Omental fat pad (tissue), 4 donors: Measurements from ENCODE around the gene VN1R4. TPM values are rescaled to one million over a fixed set of nuclear protein-coding genes. Genes with fewer than 3 reads are reported as not detected.
"Not testable (repeated sequence)": the region's sequence is repeated elsewhere in the genome, so short reads cannot be mapped to it uniquely, and the experiment has no call there.

Experiments used
- ATAC-seq: fragments of 150-250 bp; one replicate; pipeline ENCODE4 v1.9.1; 2016; ENCODE audit warnings: mild to moderate bottlenecking, moderate library complexity; ENCODE audit not compliant: low FRiP score
- DNase-seq: peaks from one replicate; pipeline ENCODE4 v3.0.0-alpha.2; 2019; ENCODE audit warnings: low spot score
- total RNA-seq, 4 donors: library from RNA; depleted of rRNA; stranded (reverse); fragments of >200 nt; gene quantifications; one replicate each; pipeline ENCODE4 v1.1.0, GENCODE V29; 2016
- TF ChIP-seq, protein P1 (sequence below), 3 donors: fragments of 450-650 bp; IDR thresholded peaks; one replicate each; pipeline ENCODE4 v1.5.1; 2016 to 2017; ENCODE audit warnings: antibody characterized with exemption in 3 of 3, mild to moderate bottlenecking in 3 of 3, moderate library complexity in 2 of 3

VN1R4 gene
- total RNA-seq, 4 donors from 2014 or later, result not detected

DNA sequence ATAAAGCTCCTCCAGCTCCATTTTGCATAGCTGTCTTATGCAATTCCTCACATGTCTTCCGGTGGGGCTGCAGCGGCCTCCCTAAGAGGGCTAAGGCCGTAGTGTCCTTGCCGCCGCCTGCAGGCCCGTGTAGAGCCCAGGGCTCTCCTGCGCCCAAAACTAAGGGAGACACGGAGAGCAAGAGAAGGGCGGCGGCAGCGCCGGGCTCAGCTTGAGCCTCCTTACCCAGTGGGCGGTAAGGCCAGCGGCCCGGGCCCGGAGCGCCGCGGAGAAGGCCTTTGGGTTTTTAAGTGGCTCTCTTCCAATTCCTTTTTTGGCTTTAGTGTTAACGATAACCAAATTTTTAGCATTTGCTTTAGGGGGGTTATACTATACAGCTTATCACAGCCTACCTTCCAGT lies 42.9 kb downstream of the VN1R4 start:
- ATAC-seq (no peak), DNase-seq (no peak)
- TF ChIP-seq, protein P1, sequence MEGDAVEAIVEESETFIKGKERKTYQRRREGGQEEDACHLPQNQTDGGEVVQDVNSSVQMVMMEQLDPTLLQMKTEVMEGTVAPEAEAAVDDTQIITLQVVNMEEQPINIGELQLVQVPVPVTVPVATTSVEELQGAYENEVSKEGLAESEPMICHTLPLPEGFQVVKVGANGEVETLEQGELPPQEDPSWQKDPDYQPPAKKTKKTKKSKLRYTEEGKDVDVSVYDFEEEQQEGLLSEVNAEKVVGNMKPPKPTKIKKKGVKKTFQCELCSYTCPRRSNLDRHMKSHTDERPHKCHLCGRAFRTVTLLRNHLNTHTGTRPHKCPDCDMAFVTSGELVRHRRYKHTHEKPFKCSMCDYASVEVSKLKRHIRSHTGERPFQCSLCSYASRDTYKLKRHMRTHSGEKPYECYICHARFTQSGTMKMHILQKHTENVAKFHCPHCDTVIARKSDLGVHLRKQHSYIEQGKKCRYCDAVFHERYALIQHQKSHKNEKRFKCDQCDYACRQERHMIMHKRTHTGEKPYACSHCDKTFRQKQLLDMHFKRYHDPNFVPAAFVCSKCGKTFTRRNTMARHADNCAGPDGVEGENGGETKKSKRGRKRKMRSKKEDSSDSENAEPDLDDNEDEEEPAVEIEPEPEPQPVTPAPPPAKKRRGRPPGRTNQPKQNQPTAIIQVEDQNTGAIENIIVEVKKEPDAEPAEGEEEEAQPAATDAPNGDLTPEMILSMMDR (IDR thresholded peaks at IDR 0.05), result no peak

DNA sequence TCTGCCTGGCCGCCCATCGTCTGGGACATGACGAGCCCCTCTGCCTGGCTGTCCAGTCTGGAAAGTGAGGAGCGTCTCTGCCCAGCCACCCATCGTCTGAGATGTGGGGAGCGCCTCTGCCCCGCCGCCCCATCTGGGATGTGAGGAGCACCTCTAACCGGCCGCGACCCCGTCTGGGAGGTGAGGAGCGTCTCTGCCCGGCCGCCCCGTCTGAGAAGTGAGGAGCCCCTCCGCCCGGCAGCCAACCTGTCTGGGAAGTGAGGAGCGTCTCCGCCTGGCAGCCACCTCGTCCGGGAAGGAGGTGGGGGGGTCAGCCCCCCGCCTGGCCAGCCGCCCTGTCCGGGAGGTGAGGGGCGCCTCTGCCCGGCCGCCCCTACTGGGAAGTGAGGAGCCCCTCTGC lies 44.8 kb downstream of the VN1R4 start:
- ATAC-seq, DNase-seq: not testable (repeated sequence)

Other genes with a start within 250 kb of the VN1R4 start
- not detected for gene ERVV-2, start 223.0 kb downstream of the VN1R4 start, total RNA-seq
- 10 to 100 TPM; 28.6 to 76.1 (median 49.6) TPM for gene ZNF160, start 164.3 kb downstream of the VN1R4 start, total RNA-seq
- 10 to 100 TPM in 2 of 4 donors, 1 to 10 TPM in 2; 4.2 to 12.6 (median 10.3) TPM for gene ZNF415, start 134.8 kb downstream of the VN1R4 start, total RNA-seq
- gene ZNF347, start 108.7 kb downstream of the VN1R4 start, total RNA-seq, result 10 to 100 TPM in 2 of 4 donors, 1 to 10 TPM in 2; 9.1 to 31.2 (median 10.0) TPM
- 1 to 10 TPM; 1.4 to 3.2 (median 2.5) TPM for gene ZNF665, start 74.4 kb downstream of the VN1R4 start, total RNA-seq
- 10 to 100 TPM; 10.8 to 27.0 (median 11.9) TPM for gene ZNF677, start 12.8 kb downstream of the VN1R4 start, total RNA-seq
- gene VN1R2, start 9.4 kb downstream of the VN1R4 start, total RNA-seq, result not detected
- 1 to 10 TPM; 4.8 to 8.4 (median 5.6) TPM for gene ZNF845, start 66.0 kb upstream of the VN1R4 start, total RNA-seq
- gene ZNF525, start 98.0 kb upstream of the VN1R4 start, total RNA-seq, result 10 to 100 TPM in 1 of 4 donors, 1 to 10 TPM in 3; 3.7 to 13.3 (median 7.6) TPM
- 10 to 100 TPM in 2 of 4 donors, 1 to 10 TPM in 2; 8.5 to 19.4 (median 9.6) TPM for gene ZNF765, start 127.4 kb upstream of the VN1R4 start, total RNA-seq
- gene ZNF761, start 164.3 kb upstream of the VN1R4 start, total RNA-seq, result 10 to 100 TPM; 10.4 to 16.8 (median 14.2) TPM
- gene ZNF813, start 200.0 kb upstream of the VN1R4 start, total RNA-seq, result 10 to 100 TPM in 1 of 4 donors, 1 to 10 TPM in 3; 2.5 to 11.0 (median 2.9) TPM